NCI-H2227 (cell line): Measurements from ENCODE around the gene CST6.

ENCODE experiments used
- DNase-seq: peaks from one replicate; lab custom pipeline; 2025; ENCODE audit not compliant: unreplicated experiment; lab: John Stamatoyannopoulos, UW

Gene CST6, protein sequence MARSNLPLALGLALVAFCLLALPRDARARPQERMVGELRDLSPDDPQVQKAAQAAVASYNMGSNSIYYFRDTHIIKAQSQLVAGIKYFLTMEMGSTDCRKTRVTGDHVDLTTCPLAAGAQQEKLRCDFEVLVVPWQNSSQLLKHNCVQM

DNA sequence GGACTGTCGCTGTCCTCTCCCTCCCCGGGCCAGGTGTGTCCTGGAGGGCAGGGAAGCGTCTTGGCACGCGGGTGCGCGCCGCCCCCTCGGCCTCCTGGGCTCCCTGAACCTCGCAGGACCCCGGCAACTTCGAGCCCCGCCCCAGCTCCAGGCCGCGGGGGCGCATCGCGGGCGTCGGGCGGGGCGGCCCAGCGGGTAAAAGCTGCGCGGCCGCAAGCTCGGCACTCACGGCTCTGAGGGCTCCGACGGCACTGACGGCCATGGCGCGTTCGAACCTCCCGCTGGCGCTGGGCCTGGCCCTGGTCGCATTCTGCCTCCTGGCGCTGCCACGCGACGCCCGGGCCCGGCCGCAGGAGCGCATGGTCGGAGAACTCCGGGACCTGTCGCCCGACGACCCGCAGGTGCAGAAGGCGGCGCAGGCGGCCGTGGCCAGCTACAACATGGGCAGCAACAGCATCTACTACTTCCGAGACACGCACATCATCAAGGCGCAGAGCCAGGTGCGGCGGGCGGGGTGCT, at the start of gene CST6:
TSS of gene CST6 (plus strand) at position 224 of the 519 bp plus-strand sequence. CDS start at position 261, 37 bp downstream.
- DNase-seq, result no peak

DNA sequence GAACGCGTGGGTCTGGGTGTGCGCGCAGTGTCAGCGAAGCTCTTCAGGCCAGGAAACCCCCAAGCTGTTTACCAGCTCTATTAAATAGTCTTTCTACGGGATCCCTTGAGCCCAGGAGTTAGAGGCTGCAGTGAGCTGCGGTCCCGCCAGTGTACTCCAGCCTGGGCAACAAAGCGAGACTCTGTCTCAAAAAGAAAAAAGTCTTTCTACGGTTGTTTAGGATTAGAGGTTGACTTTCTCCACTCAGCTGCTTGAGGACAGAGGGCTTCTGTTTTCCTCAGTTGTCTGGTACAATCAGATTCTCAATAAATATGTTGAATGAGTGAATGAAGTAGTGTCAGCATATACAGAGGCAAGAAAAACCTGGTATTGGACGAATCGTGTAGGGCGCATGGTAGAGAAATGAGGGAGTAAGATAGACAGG, 49.7 kb upstream of the CST6 start:
- DNase-seq, result no peak

DNA sequence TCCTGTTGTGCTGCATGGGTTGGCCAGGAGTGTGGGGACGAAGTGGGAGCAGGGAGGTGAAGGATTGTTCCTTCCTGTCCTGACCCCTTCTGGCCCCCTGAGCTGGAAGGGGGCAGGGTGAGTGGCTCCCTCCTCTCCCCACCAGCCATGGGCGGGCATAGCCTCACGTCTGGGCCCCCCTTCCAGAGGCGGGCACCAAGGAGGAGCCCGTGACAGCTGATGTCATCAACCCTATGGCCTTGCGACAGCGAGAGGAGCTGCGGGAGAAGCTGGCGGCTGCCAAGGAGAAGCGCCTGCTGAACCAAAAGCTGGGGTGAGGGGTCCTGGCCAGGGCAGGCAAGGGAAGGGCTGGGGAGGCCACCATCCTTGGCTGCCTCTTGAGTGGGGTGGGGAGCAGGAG, 46.9 kb upstream of the CST6 start:
- no peak for DNase-seq

DNA sequence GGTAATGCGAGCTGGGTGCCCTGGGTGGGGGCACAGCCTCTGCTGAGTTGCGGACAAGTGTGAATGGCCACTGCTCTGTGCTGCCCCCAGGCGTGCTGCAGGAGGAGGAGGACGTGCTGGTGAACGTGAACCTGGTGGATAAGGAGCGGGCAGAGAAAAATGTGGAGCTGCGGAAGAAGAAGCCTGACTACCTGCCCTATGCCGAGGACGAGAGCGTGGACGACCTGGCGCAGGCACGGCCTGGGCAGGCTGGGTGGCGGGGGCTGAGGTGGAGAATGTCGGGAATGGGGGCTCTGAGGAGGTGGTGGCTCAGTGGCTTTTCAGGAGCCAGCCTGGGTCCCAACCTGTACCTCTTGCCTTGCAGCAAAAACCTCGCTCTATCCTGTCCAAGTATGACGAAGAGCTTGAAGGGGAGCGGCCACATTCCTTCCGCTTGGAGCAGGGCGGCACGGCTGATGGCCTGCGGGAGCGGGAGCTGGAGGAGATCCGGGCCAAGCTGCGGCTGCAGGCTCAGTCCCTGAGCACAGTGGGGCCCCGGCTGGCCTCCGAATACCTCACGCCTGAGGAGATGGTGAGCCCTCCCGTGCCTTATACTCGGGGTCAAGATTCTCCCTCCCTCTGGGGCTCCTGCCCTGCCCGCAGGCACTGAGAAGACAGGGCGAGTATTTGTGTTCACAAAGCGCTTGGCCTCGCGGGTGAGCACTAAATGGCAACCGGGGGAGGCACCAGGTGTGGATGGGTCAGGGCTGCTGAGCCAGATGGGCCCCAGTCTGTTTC, 45.6 kb upstream of the CST6 start:
- no peak for DNase-seq

DNA sequence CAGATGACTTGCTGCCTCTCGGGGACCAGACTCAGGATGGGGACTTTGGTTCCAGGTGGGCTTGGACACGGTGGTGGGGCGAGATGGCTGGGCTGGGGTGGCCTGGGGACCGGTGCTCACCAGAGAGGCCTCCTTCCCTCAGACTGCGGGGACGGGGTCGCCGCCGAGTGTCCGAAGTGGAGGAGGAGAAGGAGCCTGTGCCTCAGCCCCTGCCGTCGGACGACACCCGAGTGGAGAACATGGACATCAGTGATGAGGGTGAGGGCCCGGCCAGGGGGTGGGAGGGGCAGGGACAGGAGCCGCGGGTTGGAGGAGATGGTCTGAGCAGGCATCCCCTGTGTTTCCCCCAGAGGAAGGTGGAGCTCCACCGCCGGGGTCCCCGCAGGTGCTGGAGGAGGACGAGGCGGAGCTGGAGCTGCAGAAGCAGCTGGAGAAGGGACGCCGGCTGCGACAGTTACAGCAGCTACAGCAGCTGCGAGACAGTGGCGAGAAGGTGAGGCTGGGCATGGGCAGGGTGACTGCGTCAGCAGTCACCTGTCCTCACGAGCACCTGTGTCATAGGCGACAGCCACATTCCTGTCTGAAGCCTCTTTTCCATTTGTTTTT, 44.4 kb upstream of the CST6 start:
- no peak for DNase-seq

DNA sequence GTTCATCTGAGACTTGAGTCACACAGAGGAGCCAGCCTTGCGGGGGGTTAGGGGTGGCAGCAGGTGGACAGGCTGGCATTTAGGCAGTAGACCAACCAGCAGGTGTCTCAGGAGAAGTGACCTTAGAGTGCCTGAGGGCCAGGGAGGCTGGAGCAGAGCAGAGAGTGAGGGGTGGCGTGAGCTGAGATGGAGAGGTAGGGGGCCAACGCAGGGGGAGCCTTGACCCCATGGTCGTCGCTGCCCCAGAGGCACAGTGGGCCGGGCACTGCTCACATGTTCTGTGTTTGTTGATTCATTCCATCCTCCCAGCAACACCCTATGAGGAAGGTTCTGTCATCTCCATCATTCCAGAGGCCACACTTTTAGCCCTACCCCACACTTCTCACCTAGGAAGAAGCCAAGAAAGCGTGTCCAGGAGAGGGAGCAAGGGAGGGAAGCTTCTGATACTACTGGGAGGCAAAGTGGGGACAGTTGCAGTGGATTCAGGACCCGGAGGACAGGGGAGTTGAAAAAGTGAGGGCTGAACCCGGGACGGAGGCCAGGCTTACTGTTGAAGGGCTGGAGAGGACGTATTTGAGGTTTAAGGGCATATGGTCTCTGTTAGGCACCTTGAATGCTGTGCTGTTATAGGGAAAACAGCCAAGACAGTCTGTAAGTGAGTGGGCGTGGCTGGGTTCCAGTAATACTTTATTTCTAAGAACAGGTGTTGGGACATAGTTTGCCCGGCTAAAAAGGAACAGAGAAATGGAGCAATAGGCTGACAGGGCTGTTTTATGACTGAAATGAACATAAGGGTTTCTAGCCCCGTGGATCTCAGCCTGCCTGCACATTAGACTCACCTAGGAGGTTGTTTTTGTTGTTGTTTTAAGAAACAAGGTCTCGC, 43.0 kb upstream of the CST6 start:
- DNase-seq, result no peak

DNA sequence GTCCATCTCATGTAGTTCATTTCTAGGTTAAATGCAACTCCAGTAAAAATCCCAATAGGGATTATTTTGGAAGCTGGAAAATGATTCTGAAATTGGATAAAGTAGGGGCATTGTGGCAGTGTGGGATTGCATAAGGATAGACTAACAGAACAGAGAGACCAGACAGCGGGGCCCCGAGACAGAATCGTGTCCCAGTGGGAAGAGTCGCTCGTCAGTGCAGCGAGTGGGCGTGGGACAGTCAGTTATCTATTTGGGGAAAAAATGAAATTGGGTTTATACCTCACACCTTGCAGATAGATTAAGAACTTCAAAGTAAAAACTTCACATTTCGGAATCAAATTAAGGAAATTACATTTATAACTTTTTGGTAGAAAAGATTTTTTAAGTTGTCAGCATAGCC, 39.7 kb upstream of the CST6 start:
- DNase-seq, result no peak

DNA sequence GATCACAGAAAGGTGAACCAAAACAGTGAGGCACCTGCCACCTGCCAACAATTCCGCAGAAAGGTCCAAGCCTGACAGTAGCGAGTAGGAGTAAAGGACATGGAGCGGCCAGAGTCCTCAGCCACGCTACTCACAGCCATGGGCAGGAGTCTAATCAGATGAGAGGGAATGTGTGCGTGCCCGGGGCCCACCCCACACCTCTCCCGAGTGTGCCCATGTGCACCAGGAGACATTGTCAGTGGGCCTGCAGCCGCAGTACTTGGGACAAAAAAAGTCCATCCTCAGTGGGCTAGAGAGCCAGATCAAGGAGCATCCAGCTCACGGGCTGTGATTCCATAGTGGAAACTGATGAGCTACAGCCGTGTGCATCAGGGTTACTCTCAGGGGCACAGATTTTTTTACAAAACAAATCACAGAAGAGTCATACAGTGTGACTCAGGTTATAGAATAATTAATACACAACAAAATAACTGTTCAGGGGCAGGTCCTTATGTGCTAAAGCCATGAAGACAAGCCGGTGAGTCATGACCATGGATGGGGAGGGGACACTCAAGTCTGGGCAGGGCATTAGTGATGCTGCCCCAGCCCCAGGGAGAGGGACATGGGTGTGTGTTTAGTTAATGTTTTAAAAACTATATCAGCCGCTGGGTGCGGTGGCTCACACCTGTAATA, 38.2 kb upstream of the CST6 start:
- no peak for DNase-seq

DNA sequence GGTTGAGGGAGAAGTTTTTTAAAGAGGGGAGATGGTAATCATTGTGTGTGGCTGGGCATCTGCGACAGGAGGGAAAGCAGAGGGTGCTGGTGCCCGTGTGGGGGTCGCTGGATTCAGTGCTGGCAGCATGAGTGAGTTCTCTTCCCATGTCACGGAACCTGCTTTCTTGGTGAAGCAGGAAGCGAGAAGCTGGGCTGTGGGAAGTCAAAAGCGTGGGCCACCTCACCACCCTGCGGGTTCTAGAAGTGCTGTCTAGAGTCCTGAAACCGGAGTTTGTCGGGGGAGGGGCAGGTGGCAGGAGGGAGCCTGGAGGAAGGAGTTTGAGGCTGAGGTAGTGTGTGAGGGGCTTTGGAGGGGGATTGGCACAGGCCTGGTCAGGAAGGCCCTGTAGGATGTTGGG, 36.0 kb upstream of the CST6 start:
- no peak for DNase-seq

DNA sequence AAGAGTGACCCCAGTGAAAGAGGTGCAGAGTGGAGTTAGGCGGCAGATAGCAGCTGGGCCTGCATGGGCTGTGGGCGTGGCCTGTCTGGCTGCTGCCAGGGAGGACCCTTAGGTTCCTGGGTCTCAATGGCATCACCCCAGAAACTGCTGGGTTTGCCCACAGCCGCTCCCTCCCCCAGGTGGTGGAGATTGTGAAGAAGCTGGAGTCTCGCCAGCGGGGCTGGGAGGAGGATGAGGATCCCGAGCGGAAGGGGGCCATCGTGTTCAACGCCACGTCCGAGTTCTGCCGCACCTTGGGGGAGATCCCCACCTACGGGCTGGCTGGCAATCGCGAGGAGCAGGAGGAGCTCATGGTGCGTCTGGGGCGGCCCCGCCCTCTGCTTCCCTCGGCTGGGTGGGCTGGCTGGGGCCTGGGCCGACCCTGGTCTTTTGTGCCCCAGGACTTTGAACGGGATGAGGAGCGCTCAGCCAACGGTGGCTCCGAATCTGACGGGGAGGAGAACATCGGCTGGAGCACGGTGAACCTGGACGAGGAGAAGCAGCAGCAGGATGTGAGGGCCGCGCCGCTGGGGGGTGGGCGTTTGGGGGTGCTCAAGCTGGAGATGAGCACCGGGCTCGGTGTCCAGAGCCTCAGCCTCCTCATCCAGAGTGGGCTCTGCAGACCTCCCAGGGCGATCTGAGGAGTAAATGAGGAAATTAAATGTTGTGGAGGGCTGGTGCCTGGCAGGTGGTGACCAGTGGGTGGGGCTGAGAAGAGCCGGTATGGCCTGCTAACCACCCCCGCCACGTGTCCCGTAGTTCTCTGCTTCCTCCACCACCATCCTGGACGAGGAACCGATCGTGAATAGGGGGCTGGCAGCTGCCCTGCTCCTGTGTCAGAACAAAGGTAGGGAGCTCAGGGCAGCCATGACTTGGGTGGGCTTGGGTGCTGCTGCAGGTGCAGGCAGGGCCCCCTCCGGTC, 35.3 kb upstream of the CST6 start:
- no peak for DNase-seq

DNA sequence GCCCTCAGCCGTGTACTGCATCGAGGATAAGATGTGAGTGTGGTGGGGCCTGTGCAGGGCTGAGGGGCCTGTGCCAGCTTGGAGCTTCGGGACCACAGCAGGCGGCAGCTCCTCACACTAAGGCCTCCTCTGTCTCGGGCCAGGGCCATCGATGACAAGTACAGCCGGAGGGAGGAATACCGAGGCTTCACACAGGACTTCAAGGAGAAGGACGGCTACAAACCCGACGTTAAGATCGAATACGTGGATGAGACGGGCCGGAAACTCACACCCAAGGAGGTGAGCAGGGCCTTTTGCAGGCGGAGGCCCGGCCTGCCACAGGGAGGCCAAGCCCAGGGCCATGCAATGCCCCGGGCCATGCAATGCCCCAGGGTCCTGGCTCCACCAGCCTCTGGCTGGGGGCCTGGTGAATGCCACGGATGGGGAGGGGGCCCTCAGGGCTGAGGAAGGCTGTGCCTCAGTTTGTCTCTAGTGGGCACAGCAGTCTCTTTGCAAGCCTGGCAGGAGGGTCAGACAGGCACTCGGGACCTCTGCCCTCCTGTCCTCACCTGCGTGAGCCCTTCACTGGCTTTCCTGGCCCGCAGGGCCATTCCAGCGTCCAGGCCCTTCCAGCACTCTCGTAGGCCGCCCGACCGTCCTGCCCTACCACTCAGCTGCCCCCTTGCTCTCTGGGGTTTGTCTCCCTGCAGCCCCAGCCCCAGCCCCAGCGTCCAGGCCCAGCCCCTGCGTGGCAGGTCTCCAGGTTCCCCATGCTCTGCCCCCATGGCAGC, 34.0 kb upstream of the CST6 start:
- no peak for DNase-seq

DNA sequence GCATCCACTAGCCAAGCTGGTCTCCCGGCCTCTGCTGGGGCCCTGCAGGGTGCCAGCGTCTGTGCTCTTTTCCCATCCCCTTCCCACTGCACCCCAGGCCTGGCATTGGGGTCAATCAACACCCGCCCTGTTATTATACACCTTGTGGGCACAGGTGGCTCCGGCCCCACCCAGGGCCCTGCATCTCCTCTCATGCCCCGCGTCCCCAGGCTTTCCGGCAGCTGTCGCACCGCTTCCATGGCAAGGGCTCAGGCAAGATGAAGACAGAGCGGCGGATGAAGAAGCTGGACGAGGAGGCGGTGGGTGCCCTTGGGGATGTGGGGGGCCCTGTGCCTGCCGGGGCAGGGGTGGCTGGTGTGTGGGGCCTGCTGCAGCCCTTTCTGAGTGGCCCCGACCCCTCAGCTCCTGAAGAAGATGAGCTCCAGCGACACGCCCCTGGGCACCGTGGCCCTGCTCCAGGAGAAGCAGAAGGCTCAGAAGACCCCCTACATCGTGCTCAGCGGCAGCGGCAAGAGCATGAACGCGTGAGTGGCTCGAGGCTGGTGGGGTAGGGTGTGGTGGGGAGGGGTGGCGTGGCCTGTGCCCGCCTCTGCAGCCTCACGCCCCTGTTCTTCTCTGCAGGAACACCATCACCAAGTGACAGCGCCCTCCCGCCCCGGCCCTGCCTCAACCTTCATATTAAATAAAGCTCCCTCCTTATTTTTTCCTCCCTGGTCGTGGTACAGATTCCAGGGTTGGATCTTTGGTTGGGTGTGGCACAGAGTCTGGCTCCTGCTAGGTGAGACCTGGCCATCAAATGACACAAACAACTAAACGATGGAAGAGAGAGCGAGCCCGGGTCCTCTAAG, 33.2 kb upstream of the CST6 start:
- DNase-seq, result no peak

DNA sequence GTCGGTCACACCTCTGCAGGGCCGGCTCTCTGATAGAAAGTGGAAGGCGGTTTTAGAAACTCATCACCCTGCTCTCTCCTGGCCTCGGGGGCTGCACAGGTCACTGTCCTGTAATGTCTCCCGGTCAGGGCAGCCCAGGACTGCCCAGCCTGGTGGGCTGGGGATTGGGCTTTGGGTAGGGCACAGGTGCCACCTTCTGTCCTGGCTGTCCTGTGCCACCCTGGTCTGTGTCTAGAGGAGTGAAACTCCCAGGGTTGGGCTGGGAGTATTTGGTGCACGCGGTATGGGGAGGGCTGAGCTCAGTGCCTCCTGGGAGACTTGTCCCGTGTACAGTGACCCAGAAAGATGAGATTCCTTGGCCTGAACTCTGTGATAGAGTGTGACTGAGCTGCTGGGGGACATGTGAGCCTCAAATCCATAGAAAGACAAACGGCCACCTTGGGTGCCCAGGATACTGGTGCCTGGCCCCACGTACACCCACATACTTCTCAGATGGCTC, 32.5 kb upstream of the CST6 start:
- DNase-seq, result no peak

DNA sequence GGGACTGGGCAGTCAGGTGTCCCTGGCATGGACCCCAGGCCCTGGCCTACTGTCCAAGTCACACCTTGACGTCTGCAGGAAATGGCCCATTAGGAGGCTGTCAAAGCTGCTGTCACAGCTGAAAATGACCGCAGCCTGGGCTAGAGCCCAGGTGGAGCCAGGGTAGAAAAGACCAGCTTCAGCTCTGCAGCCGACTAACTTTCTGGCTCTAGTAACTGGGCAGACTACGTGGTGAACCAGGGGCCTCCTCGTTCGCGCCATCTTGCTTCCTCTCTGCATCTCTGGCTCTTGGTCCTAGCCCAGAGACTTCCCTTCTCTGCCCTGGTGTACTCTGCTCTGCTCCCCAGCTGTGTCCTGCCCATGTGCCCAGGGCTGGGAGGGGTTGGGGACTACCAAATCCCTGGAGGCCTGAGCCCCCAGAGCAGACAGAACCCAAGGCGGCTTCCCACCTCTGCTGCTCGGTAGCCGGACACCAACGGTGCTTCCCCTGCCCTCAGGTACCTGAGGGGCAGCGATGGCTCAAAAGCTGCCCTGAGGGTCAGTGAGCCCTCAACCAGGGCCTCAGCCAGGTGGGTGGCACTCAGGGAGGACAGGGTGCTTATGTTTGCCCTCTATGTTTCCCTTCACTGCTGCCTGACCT, 30.6 kb upstream of the CST6 start:
- DNase-seq, result no peak

DNA sequence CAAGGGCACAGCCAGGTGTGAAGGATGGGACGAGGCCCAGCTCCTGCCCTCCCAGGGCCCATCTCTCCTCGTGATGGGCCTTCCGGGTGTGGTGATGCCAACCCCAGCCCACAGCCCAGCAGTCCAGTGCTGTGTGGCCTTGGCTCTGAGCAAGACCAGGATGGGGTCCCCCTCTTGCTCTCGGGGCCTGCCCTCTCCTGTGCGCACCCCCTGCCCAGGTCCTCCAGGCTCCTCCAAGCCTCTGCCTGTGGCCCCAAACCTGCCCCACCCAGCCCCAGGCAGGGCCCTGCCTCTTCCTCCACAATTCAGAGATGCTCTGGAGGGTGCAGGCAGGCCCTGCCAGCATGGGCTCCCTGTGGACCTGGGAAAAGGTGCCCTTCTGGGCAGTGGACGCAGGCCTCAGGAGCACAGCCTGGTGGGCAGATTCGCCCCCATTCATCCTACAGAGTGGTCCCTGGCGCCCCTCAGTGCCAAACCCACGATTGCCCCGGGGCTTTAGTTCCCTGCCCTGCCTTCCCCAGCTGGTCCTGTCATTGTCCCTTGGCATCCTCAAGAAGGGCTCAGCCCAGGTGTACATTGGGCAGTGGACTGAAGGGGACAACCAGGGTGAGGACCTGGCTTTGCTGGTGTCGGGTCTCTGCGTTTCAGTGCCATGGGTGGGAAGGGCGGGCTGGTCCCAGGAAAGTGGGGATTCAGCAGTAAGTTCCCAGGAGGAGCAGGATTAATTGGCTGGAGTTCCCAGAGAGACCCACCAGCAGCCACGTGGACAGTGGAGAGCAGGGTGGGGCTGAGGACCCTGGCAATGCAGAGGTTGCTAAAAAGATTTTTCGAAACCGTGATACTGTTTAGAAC, 29.6 kb upstream of the CST6 start:
- DNase-seq, result no peak

DNA sequence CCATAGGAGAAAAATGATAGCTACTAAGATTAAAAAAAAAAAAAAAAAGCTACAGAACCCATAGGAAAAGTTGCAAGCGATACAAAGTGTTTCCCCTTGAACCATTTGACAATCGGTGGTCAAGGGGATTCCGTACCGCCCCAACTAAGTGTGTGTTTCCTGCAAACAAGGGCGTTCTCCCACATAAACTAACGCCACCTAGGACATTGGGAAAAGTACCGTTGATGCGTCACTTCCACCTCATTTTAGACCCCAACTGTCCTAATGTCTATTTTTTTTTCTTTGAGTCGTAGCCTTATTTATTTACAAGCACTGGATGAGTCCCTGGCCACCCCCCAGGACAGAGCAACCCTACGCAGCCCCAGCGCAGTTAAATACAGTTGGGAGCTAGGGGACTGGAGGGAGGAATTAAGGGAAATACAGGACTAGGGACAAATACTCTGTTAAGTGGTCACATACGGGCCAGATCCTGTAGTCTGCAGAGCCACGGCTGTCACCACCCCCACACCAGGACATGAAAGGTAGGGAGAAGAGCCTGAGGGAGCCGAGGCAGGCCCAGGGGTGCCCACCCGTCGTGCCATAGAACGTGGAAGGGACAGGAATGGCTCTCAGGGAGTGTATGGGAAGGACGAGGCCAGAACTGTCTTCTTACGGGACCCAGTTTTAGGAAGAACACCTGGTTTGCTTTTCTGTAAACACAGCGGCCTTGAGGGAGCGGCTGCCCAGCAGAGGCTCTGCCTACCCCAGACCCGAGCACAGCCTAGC, 28.8 kb upstream of the CST6 start:
- DNase-seq, result no peak
